ENCODE data around the gene SAC3D1. TPM values are rescaled to one million over a fixed set of nuclear protein-coding genes. Genes with fewer than 3 reads are reported as not detected.
A peak's percentile ranks its signal among the peaks of the same experiment; 100 is the strongest.

The SAC3D1 gene
- total RNA-seq, 3 donors from 2014 or later: 8.5 to 13.1 (median 11.8) TPM

DNA sequence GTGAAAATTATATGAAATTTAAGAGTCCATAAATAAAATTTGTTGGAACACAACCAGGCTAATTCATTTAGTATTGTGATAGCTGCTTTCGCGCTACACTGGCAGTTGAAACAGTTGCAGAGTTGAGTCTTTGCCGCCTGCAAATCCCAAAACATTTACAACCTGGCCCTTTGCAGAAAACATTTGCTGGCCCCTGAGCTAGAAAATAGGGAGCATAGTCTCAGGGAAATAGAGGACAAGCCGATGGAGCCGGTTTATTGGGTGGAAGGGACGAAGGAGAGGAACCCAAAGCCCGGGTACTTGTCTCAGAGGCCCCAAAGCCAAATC lies 527 bp upstream of the SAC3D1 start:
- no peaks in the 10 kb centered on the region for H3K9me3 ChIP-seq
- H3K36me3 ChIP-seq (ENCODE audit: low read depth): no peaks in the 10 kb centered on the region
- no peak for ATAC-seq
- peak overlapping the region; percentile 74 for H3K4me3 ChIP-seq
- DNase-seq: no peak
- intact Hi-C loops (cut with DNase I, micrococcal nuclease): no loop called here
- TF ChIP-seq, protein P1, sequence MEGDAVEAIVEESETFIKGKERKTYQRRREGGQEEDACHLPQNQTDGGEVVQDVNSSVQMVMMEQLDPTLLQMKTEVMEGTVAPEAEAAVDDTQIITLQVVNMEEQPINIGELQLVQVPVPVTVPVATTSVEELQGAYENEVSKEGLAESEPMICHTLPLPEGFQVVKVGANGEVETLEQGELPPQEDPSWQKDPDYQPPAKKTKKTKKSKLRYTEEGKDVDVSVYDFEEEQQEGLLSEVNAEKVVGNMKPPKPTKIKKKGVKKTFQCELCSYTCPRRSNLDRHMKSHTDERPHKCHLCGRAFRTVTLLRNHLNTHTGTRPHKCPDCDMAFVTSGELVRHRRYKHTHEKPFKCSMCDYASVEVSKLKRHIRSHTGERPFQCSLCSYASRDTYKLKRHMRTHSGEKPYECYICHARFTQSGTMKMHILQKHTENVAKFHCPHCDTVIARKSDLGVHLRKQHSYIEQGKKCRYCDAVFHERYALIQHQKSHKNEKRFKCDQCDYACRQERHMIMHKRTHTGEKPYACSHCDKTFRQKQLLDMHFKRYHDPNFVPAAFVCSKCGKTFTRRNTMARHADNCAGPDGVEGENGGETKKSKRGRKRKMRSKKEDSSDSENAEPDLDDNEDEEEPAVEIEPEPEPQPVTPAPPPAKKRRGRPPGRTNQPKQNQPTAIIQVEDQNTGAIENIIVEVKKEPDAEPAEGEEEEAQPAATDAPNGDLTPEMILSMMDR (IDR thresholded peaks at IDR 0.05): no peak
- H3K4me1 ChIP-seq (ENCODE audit: low read depth): peaks cover 26% of the 10 kb centered on the region

DNA sequence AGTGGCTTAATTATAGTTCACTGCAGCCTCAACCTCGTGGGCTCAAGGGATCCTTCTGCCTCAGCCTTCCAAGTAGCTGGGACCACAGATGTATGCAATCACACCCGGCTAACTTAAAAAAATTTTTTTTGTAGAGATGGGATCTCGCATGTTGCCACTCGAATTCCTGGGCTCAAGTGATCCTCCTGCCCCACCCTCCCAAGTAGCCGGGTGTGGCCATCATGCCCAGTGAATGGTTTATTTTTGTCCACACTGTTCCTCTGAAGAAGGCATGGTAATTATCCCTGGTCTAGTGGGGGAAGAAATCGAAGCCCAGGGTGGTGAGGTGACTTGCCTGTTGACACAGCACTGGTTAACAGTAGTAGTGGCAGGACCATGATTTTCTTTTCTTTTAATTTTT lies 1.9 kb downstream of the SAC3D1 start:
- intact Hi-C loops (cut with DNase I, micrococcal nuclease): no loop called here
- Histone ChIP-seq H3K36me3 (ENCODE audit: low read depth) (no peaks in the 10 kb centered on the region), H3K9me3 (no peaks in the 10 kb centered on the region), H3K4me1 (ENCODE audit: low read depth) (peaks cover 26% of the 10 kb centered on the region), H3K4me3 (no peak overlapping the region)
- TF ChIP-seq, protein P1 (IDR thresholded peaks at IDR 0.05): no peak
- ATAC-seq (no peak), DNase-seq (no peak)

DNA sequence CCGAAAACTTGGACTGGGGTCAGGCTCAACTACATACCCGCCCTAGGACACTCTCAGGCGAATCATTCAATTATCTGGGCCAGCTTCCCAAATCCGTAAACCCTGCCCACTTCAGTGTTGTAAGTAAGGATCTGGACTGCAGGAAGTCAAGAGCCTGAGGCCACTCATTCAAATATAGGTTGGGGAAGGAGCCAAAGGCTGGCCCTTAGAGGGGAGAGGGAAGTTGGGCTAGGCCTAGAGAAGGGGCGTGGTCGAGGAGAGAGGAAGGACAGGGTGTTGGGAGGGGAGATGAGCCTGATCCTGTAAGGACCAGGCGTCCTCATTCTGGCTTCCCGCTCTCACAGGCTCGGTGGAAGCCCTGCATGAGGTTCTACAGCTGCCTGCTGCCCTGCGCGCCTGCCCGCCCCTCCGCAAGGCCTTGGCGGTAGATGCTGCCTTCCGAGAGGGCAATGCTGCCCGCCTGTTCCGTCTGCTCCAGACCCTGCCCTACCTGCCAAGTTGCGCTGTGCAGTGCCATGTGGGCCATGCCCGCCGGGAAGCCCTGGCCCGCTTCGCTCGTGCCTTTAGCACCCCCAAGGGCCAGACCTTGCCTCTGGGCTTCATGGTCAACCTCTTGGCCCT lies 3.0 kb downstream of the SAC3D1 start:
- ATAC-seq (no peak), DNase-seq (no peak)
- intact Hi-C loops (cut with DNase I, micrococcal nuclease): no loop called here
- Histone ChIP-seq H3K36me3 (ENCODE audit: low read depth) (no peaks in the 10 kb centered on the region), H3K4me1 (ENCODE audit: low read depth) (peaks cover 26% of the 10 kb centered on the region), H3K9me3 (no peaks in the 10 kb centered on the region), H3K4me3 (no peak overlapping the region)
- TF ChIP-seq, protein P1 (IDR thresholded peaks at IDR 0.05): no peak

DNA sequence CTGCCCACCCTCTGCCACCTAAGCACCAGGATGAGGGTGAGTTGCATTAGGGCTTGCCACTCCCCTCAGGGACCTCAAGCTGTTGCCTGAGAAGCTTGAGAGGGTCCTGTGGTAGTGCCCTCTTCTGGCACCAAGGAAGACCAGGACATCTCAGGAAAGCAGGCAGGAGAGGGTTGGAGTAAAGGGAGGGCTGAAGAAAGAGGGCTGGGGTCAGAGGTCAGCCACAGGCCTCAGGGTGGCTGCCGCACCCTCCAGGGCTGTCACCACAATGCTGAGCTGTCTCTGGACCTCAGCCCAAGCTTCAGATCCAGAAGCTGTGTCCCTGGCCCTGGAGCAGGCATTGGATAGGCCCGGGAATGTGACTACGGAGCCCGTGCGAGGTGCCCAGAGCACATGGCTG lies 4.1 kb downstream of the SAC3D1 start:
- intact Hi-C loops (cut with DNase I, micrococcal nuclease): no loop called here
- ATAC-seq (no peak), DNase-seq (no peak)
- no peaks in the 10 kb centered on the region for H3K36me3 ChIP-seq (ENCODE audit: low read depth)
- H3K9me3 ChIP-seq: no peaks in the 10 kb centered on the region
- no peak overlapping the region for H3K4me3 ChIP-seq
- TF ChIP-seq, protein P1 (IDR thresholded peaks at IDR 0.05): no peak
- peaks cover 25% of the 10 kb centered on the region for H3K4me1 ChIP-seq (ENCODE audit: low read depth)

DNA sequence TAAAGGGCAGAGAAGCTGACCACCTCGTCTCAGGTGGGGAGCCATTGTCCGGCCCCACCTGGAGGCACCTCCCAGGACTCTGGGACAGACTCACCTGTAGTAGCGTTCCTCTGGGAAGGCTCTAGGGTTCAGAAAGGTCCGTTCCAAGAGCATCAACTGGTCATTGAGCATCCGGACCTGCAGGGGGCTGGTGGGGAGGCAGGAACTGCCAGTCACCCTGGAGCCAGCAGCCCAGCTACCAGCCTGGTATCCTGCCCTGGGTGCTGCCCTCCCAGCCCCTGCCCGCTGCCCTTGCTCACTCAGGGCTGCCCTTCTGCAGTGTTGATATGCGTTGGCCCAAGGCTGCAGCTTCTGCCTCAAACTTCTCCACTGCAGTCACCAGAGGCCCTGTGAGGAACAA lies 4.7 kb downstream of the SAC3D1 start:
- H3K4me3 ChIP-seq: no peak overlapping the region
- intact Hi-C loops (cut with DNase I, micrococcal nuclease): no loop called here
- H3K9me3 ChIP-seq: no peaks in the 10 kb centered on the region
- DNase-seq (no peak), ATAC-seq (no peak)
- TF ChIP-seq, protein P1 (IDR thresholded peaks at IDR 0.05): no peak
- H3K36me3 ChIP-seq (ENCODE audit: low read depth): no peaks in the 10 kb centered on the region
- peaks cover 20% of the 10 kb centered on the region for H3K4me1 ChIP-seq (ENCODE audit: low read depth)
